ENCODE results near the gene EEF1B2.
"Not testable (repeated sequence)": the region's sequence is repeated elsewhere in the genome, so short reads cannot be mapped to it uniquely, and the experiment has no call there.

- TF ChIP-seq CTCF, POLR2A (IDR thresholded peaks at IDR 0.05): not testable (repeated sequence)
These were observed 37.1 kb upstream of the EEF1B2 start for GRCh38 chr2:206122569-206122968.
